HG03442 (cell line): Measurements from ENCODE around the gene ZMIZ1.

Experiments
- ATAC-seq: cut with Tn5 transposase; IDR thresholded peaks from one replicate; pipeline ENCODE4 v1.9.1; 2021; ENCODE audit warnings: mild to moderate bottlenecking, moderate library complexity; ENCODE audit not compliant: unreplicated experiment

The ZMIZ1 gene

DNA sequence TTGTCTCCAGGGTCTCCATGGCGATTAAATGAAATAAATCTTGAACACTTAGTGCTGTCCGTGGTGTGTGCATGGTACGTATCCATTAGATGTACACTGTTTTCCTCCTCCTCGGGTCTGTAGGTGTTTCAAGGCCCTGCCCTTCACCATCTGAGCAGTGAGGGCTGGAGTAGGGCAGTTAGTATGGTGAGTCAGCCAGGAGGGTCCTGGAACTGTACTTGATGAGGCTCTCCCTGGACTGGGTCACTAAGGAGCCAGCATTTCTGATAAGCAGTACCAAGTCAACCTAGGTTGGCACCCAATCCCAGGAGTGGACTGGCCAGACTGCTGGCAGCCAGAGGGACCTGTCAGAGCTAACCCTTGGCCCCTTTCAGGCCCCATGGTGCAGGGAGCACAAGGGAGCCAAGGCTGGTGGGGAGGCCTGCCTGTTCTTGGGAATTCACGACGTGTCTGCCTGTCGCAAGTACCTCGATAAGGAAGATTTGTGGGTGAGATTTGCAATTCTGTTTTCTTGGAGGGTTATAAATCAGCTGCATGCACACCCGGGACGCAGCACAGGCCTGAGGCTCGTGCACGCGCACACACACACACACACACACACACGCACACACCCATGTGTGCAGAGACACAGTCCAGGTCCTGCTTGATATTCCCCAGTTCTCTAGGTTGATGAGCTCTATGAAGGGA is 114.2 kb downstream of the ZMIZ1 start:
- ATAC-seq: no peak

DNA sequence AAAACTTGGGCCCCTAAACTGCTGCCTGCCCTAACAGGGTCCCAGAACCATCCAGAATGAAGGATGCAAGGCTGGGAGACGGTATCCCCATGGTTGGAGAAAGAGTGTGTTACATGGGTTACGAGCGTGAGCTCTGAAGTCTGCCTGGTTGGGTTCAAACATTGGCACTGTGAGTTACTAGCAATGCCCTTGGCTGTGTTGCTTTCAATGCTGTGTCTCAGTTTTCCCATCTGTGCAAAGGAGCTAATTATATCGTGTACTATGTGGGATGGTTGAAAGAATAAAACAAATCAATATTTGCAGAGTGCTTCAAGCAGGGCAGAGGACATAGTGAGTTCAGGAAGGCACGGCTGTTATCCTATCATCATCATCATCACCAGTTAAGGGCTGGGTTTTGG is 114.7 kb downstream of the ZMIZ1 start:
- ATAC-seq: no peak

DNA sequence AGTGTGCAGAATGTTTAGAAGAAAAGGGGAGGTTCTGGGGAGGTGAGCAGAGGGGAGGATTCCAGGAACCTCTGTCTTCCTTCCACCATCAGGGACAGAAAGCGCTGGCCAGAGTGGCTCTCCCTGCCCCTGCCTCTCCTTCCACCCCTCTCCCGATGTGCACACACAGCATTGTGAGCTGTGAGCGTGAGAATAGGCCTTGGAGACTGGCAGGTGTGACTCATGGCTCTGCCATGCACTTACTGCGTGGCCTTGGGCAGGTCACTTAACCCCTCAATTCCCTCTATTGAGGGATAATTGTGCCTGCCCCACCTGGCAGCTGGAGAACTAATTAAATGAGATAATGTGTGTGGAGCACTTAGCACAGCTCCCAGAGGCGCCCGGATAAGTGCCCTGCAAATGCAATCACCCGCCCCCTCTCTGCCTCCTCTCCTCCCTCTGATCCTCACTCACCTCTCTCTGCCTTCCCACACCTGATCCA is 115.4 kb downstream of the ZMIZ1 start:
- ATAC-seq: no peak

DNA sequence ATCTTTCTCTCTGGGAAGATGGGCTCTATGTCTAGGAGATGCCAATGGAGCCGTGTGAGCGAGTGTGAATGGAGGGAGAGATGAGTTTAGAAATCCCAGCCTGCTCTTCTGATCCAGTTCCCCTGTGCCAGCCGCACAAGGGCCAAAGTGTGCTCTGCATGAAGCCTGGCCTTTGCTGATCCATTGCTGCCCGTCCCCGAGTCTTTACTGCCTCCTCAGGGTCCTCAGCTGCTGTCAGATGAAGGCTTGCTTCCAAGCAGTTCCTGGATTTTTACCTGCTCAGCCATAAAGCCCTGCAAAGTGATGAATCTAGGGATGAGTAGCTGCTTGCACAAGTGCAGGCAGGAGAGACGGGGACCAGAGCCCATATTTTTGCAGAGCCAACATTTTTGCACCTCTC is 115.9 kb downstream of the ZMIZ1 start:
- no peak for ATAC-seq

DNA sequence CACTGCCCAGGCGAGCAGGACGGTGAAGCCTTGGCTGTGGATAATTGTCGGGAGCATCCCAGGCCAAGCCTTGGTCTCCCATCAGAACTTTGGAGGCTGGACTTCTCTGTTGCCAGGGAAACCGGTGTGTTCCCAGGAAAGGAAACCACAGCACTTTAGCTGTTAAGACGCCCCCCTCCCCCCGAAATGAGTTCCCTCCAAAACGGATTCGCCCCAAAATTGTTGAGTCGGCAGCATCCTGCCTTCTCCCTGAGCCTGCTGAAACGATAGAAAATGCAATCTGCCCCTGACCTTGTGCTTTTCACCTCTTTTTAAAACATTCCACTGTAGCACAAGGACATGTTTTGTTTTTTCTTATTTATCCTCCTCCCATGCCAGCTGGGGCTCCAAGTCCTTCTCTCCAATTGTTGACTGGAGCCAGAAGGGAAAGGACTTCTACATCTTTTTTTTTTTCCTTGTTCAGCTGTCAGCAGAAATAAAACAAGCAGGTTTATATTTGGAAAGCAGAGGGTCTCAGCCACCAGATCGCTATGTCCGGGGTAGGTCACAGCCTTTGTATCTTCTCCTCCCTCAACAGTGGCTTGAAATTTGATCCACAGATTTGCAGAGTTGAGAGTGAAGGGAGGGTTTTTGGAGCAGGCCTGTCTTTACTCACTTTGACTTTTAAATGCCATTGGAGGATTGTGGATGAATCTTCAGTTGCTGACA is 116.5 kb downstream of the ZMIZ1 start:
- no peak for ATAC-seq

DNA sequence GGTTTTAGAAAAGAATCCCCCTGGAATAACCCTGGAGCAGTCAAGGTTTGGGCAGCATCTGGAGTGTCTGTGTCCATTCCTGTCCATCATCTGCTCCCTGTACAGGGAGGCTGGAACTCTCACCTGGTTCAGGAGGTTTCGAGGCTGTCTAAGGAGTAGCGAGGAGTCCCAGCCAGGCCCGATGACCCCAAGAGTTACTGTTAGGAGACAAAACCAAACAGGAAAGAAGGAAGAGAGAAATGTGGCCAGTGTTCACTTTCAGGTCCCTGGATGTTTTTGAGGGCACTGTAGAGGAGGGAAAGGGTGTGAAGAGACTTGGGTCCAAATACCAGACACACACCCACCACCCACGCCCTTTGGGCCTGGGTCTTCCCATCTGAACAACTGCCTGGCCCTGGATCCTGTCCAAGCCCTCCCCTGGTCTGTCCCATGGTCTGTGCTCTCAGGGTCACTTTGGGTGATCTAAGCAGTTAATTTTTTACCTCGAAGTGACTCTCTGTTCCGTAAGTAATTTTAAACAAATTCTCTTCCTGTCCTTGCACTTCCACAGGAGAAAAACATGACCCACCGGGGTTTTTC is 117.1 kb downstream of the ZMIZ1 start:
- ATAC-seq: no peak

DNA sequence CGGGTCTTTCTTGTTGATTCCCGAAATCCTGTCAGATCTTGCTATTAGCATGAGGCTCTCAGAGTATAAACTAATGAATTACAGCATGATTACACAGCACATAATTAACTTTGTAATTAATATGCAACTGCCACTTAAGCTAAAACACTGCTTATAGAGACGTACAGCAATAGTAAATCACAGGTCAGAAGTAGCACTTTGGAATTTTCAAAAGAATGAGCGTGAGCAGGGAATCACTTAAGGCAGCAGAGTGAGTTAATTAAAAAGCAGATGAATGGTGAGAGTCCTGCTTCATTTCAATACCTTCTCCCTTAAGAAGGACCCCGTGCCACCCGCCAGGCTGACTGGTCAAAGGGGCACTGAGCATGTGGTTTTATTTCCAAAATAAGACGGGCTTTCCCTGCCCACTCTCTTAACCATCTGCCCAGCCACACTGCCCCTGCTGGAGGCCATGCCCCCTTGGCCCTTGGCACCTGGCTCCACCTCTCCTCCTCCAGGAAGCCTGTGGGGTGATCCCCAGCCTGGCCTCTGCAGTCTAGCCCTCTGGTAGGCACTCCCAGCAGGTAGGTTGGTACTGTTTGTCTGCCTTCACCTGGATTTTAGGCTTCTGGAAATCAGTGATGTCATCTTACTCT is 117.8 kb downstream of the ZMIZ1 start:
- ATAC-seq: no peak

DNA sequence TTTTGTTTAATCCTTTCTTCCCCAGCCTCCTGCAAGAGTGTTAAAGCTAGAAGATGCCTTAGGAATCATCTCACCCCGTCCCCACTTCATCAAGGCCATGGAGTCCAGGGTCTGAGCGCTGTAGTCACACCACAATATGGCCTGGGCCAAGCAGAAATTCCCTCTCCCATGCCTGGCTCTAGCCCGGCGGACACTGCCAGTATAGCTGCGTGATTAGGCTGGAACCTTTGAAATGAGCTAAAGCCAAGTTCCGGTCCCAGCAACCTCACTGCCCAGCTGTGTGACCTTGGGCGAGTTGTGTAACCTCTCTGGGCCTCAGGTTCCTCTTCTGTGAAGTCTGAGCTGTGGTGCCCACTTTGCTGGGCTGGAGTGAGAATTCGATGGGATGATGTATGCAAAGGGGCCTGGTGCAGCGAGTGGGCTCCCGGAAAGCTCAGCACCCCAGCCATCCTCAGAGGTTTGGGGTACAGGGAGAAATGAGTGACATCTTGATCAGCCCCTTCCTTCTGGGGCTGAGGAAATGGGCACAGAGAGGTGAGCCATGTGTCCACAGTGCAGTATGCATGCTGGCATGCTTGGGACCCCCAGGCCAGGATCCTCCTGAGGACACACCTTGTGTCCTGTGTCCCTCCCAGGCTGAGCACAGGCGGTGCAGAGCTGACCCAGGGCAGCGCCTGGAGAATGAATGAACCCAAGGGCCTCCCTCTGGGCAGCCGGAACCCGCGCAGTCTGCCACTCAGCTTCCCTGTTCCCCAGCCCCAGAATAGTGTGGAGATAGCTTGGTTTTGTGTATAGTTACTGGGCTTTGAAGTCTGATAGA is 118.6 kb downstream of the ZMIZ1 start:
- no peak for ATAC-seq

DNA sequence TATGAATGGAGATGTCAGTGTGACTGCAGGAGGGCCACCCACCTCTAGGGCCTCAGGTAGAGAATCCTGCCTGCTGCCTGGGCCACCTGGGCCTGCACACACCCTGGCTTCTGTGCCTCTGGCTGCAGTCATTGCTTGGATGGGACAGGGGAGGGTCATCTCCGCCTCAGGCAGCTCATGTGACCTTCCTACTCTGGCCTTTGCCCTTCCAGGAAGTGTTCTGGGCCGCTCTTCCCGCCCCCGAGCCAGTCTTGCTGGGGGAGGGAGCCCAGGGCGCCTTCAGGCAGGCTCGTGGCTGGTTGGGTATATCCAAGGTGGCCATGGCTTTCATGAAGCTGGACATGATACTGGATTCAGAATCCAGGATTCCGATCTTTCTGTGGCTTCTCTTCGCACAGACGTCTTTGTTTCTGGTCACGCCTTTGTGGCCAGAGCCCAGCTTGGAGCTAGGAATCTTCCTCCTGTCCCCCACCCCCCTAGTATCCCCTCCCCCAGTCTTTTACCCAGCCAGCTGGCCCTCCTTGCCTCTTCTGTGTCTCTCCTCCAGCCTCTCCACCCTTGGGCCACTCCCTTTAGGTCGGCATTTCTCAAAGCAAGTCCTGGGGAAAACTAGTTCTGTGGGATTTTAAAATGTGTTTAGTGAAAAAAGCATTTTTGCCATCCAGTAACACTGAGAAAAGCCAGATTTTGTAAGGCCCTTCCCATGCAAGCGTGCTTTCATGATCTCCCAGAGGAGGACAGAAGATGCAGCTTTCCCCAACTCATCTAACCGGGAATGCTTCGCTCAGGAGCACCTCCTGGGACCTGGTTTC is 119.6 kb downstream of the ZMIZ1 start:
- ATAC-seq: no peak

DNA sequence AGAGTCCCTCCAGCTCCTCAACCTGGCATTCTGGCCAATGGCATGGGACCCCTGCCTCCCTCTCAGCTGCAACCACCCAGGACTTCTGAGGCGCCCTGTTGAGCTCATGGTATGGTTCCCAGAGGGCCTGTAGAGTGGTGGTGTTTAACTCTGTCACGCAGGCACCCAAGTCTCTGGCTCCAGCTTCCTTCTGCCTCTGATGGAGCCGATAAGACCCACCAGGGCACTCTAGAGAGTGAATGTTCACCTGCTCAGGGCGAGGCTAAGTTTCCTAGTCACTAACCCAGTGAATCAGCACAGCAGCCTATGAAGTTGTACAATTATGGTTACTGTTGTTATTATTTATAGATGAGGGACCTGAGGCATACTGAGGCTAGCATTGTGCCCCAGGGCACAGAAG is 120.4 kb downstream of the ZMIZ1 start:
- no peak for ATAC-seq

DNA sequence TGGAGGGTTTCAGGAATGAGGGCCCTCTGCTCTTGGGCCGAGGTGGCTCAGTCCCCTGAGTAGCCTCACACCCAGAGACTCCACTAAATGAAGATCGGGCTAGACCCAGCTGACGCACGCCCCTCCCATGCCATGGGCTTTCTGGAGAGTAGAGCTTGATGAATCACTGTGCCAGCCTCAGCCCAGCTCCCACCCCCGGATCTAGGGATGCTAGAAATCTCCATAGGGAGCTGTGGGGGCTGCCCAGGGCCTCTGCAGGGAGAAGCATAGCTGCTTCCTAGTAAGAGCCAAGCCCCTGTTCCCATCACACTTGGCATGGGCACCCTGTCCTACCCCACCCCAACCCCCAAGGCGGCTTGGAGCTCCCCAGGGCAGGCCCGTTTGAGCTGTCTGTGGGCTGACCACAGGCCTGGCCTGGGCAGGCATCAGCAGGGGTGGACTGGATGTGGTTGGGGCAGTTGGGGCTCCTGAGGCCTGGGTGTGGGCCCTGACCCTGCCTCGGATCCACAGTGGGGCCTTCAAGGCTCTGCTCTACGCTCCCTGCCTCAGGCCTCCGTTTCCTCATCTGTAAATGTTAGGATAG is 121.2 kb downstream of the ZMIZ1 start:
- no peak for ATAC-seq

DNA sequence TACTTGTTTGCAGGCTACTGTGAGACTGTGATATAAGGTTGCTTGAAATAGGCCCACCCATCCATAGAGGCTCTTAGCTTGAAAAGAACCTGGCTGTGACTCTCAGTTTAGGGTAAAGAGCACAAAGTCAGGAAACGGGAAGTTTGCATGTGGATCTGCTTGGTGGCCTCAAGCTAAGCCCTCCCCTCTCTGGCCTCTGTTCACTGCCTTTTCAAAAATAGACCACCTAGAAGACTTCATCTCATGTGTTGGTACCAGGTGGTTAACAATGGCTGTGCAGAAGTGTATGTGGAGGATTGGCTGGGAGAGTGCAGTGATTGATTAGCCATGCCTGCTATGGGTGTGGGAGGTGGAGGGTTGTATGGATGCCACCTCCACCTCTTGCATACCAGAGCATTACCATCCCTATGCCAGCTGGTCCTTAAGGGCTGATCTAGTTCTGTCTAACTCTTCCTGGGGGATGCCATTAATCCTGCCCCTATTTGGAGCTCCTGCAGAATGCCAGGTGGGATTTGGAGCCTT is 122.0 kb downstream of the ZMIZ1 start:
- ATAC-seq: no peak

DNA sequence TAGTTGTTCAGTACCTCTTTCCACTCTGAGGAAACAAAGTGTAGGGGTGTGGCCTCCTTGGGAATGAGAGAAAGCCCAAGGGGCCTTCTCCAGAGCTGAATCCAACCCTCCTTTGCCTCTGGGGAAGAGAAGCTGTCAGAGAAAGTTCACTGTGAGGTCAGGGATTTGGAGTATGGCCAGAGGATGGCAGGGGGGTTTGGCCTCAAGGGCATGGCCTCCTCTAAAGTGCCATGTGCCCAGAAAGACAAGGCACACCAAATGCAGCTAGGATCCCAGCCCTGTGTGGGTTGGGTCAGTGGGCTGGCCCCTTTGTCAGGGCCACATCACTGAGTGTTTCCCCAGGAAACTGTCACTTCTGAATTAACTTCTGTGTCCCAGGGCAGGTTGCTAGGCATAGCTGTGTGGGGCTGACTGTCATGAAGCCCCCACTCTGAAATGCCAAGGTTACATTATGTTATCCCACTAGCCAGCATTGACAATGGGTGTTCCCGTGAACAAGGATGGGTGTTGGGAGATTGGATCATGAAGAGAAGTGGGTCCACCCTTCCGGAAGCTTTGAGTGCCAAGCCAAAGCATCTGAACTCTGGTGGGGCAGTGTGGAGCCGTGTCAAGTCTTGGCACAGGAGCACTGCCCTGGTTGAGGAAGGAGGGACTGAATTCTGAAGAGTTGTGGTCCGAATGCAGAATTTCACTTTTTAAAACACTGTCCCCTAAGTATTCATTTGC is 123.3 kb downstream of the ZMIZ1 start:
- no peak for ATAC-seq

DNA sequence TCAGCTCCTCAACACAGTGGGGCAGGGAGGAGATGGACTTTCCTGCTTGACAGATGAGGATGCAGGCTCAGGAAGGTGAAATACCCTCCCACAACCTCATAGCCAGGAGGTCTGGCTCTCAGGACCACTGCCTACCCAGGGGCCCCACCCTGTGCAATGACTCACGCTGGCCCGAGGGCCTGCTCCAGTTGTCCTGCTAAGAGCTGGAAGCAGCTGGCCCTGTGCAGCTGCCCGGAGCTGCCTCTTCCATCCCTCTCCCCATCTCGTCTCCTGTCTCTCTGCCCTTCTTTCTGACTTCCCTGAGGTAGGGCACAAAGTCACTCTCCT is 123.9 kb downstream of the ZMIZ1 start:
- no peak for ATAC-seq

DNA sequence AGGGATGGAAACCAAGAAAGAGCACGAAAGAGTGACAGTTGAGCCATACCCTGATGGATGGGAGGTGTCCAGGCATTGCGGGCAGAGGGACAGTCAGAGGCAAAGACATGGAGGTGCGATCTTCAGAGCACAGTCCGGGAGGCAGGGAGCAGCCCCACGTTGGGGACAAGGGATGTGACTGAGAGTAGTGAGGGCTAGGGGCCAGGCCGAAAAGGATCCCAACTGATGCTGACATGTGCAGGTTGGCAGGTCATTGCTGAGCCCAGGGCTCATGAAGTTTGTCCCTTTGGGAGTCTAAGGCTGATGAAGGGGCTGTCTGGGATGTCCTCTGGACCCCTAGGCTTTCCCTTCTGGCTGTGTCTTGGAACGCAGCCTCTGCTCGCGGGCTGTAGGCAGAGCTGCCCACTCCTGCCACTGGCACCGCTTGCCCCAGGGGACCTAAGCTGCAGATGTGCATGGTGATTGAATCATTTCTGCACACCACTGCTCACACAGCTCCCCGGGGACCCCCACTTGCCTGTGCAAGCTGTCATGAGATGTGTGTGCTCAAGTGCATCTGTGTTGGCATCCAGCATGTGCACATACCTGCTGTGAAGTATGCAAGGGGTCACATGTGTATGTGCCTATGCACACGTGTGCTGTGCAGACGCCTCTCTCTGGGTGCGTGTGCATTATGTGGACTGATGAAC is 125.1 kb downstream of the ZMIZ1 start:
- ATAC-seq: no peak

DNA sequence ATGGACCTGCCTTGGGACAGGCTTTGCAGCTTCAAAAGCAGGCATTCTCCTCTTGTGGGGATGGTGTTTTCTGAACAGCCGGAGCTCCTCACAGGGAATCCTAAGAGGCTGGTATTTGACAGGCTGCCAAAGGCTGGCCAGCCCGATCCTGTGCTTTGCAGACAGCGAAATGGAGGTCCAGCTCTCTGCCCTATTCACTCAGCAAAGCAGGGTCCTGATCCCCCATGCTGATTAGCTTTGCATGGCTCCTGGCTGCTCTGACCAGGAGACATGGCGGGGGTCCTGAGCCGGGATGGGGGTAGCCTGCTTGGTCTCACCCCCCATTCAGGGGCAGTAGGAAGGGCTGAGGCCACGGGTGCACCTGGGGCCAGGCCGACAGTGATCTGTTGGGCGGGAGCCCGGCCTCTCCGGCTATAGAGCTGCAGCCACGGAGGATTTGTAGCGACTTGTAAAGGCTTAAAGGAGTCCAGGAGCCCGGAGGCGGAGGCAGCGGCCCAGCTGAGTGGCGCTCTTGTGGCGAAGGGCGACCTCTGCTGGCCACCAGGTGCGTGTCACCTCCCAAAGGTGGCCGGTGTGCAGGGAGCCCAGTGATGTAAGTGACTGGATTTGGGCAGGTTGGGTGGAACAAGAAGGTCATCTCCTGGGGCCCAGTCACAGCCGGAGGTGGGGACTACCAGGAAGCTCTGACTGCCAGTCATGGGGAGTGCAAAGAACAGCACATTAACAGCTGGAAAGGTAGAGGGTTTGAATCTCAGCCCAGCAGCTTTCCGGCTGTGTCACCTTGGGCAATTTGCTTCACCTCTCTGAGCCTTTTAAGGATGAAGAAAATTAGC is 126.5 kb downstream of the ZMIZ1 start:
- ATAC-seq: peak; percentile 85
